Effector memory CD8-positive, alpha-beta T cell (primary cell): ENCODE results near the gene SLC24A4.

ENCODE experiments used
- ATAC-seq: fragments of 150-1000 bp; cut with Tn5 transposase; replicated peaks from 2 replicates; pipeline ENCODE4 v1.10.0; 2021; ENCODE audit warnings: mild to moderate bottlenecking, moderate library complexity
- DNase-seq, 3 experiments: peaks; one replicate each; pipeline ENCODE4 v3.0.0; 2021
- H3K27ac Mint-ChIP-seq, 2 donors: one replicate each; pipeline ENCODE4 v1.8.0; 2022; ENCODE audit warnings: mild to moderate bottlenecking in 2 of 2, mixed read lengths in 2 of 2, moderate library complexity in 2 of 2
- H3K27me3 Mint-ChIP-seq, 2 donors: one replicate each; pipeline ENCODE4 v1.8.0; 2022; ENCODE audit warnings: mixed read lengths in 2 of 2
- H3K36me3 Mint-ChIP-seq: one replicate; pipeline ENCODE4 v1.8.0; 2022; ENCODE audit warnings: mild to moderate bottlenecking, moderate library complexity, mixed read lengths; ENCODE audit not compliant: insufficient read depth
- H3K4me1 Mint-ChIP-seq, 2 donors: one replicate each; pipeline ENCODE4 v1.8.0; 2022; ENCODE audit warnings: low read depth in 2 of 2, mixed read lengths in 2 of 2
- H3K4me3 Mint-ChIP-seq, 2 donors: one replicate each; pipeline ENCODE4 v1.8.0; 2022; ENCODE audit warnings: mild to moderate bottlenecking in 2 of 2, mixed read lengths in 2 of 2, moderate library complexity in 2 of 2
- H3K9me3 Mint-ChIP-seq, 2 donors: one replicate each; pipeline ENCODE4 v1.8.0; 2022; ENCODE audit warnings: mixed read lengths in 2 of 2

The SLC24A4 gene

DNA sequence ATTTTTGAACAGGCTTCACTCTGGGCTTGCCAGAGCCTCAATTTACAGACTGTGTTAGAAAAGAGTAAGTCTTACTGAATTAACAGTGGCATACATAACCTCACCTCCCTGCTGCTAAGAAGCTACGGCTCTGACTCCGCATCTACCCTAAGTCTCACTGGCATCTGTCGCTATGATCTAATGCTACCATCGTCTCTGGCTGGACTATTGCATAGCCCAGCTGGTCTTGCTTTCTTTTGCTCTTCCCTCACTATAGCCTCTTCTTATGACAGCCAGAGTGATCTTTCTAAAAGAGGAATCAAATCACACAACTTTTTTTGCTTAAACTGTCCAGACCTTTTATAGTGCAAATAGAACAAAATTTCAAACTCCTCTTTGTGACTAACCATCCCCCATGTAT, 81.1 kb downstream of the SLC24A4 start:
- DNase-seq (no peak), ATAC-seq (no peak)
- H3K4me1 Mint-ChIP-seq = no peaks in the 10 kb centered on the region
- H3K27me3 Mint-ChIP-seq = peaks cover 0 to 10% of the 10 kb centered on the region in 2 donors
- H3K27ac Mint-ChIP-seq = no peak overlapping the region
- no peaks in the 10 kb centered on the region for H3K9me3 Mint-ChIP-seq
- H3K4me3 Mint-ChIP-seq = no peak overlapping the region
- no peaks in the 10 kb centered on the region for H3K36me3 Mint-ChIP-seq

- Mint-ChIP-seq H3K4me1 (no peaks in the 10 kb centered on the region), H3K9me3 (no peaks in the 10 kb centered on the region), H3K27ac (no peak overlapping the region), H3K27me3 (peaks cover 0 to 6% of the 10 kb centered on the region in 2 donors), H3K4me3 (no peak overlapping the region), H3K36me3 (no peaks in the 10 kb centered on the region)
- ATAC-seq (no peak), DNase-seq (no peak)
These were observed 81.5 kb downstream of the SLC24A4 start for GRCh38 chr14:92404421-92404820.

DNA sequence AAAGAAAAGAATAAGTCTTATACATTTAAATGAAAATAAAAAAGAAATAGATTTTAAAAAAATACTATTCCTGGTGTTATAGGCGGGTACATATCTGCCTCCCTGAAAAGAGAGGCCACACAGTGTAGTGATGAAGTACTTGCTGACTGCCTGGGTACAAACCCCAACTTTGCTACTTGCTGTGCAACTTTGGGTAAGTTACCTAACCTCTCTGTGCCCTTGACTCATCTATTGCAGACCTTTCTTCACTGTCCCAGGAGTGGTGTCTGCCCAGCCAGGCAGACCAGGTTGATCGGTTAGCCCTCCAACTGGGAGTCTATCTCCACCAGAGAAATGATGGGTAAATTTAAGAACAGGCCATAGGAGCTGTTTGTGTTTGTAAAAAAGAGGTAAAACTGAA, 82.0 kb downstream of the SLC24A4 start:
- Mint-ChIP-seq H3K9me3 (no peaks in the 10 kb centered on the region), H3K4me1 (no peaks in the 10 kb centered on the region), H3K27me3 (peaks cover 0 to under 1% of the 10 kb centered on the region in 2 donors), H3K27ac (no peak overlapping the region), H3K4me3 (no peak overlapping the region), H3K36me3 (no peaks in the 10 kb centered on the region)
- no peak for ATAC-seq
- no peak for DNase-seq

DNA sequence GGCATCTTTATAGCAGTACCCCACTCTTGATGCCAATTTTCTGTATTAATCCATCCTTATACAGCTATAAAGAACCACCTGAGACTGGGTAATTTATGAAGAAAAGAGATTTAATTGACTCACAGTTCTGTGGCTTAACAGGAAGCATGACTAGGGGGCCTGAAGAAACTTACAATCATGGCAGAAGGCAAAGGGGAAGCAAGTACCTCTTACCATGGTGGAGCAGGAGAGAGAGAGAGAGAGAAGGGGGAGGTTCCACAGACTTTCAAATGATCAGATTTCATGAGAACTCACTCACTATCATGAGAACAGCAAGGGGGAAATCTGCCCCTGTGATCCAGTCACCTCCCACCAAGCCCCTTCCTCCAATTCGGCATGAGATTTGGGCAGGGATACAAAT, 84.4 kb downstream of the SLC24A4 start:
- ATAC-seq = no peak
- Mint-ChIP-seq H3K9me3 (no peaks in the 10 kb centered on the region), H3K27ac (no peak overlapping the region), H3K36me3 (no peaks in the 10 kb centered on the region), H3K27me3 (peaks cover 0 to 11% of the 10 kb centered on the region in 2 donors), H3K4me1 (no peaks in the 10 kb centered on the region), H3K4me3 (no peak overlapping the region)
- no peak for DNase-seq

- H3K27me3 Mint-ChIP-seq = peaks cover 7 to 26% of the 10 kb centered on the region in 2 donors
These were observed 86.1 kb downstream of the SLC24A4 start for GRCh38 chr14:92409043-92409442.

DNA sequence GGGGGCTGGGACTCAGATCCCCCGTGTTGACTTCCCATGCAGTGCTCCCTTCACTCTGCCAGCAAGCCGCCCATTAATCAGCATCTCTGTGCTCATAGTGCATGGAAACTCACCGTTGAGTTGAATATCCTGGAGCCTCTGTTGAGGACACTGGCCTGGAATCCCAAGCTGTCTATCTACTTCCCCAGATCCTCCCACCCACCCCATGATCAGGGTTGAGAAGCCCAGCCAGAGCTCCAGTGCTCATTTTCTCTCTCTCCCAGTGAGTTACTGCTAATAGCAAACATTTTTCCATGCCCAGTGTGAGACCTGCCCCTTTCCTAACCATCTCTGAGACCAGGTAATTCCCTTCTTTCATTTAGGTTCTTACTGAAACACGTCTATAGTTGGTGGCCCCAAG, 88.2 kb downstream of the SLC24A4 start:
- no peaks in the 10 kb centered on the region for H3K9me3 Mint-ChIP-seq
- no peaks in the 10 kb centered on the region for H3K36me3 Mint-ChIP-seq
- H3K27ac Mint-ChIP-seq = no peak overlapping the region
- H3K4me1 Mint-ChIP-seq = peaks cover 0 to 2% of the 10 kb centered on the region in 2 donors
- DNase-seq = no peak
- ATAC-seq = no peak
- H3K4me3 Mint-ChIP-seq = no peak overlapping the region
- peaks cover 7 to 26% of the 10 kb centered on the region in 2 donors for H3K27me3 Mint-ChIP-seq

More at GRCh38 chr14:92409043-92409442, 86.1 kb downstream of the SLC24A4 start:
- H3K27ac Mint-ChIP-seq = no peak overlapping the region
- H3K9me3 Mint-ChIP-seq = no peaks in the 10 kb centered on the region
- DNase-seq = no peak
- no peaks in the 10 kb centered on the region for H3K36me3 Mint-ChIP-seq
- no peak for ATAC-seq
- no peaks in the 10 kb centered on the region for H3K4me1 Mint-ChIP-seq
- no peak overlapping the region for H3K4me3 Mint-ChIP-seq

DNA sequence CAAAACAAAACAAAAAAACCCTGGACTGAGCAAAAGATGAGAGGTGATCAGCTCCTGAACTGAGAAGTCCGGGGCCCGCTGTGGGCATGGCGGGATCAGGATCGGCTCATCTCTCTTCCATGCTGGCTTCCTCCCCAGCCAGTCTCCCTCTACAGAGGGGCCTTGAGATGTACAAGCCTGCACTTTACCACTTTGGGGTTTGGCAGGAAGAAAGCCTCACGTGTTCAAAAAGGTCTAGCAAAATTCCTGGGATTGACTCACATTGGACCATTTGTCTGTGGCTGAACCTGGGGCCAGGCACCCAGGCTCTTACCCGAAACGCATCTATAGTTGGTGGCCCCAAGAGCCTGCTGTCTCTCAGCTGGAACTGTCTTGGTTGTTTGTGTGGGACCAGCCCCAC, 89.0 kb downstream of the SLC24A4 start:
- H3K36me3 Mint-ChIP-seq = no peaks in the 10 kb centered on the region
- no peak overlapping the region for H3K4me3 Mint-ChIP-seq

GRCh38 chr14:92412912-92413311, 89.9 kb downstream of the SLC24A4 start:
- DNase-seq (no peak), ATAC-seq (no peak)
- Mint-ChIP-seq H3K9me3 (no peaks in the 10 kb centered on the region), H3K4me1 (peaks cover 0 to 2% of the 10 kb centered on the region in 2 donors), H3K4me3 (no peak overlapping the region), H3K27ac (peak overlapping the region in 1 of 2 donors; percentile 24), H3K27me3 (peaks cover 7 to 26% of the 10 kb centered on the region in 2 donors), H3K36me3 (no peaks in the 10 kb centered on the region)

More for the DNA sequence above, 89.0 kb downstream of the SLC24A4 start:
- H3K27me3 Mint-ChIP-seq = peaks cover 7 to 26% of the 10 kb centered on the region in 2 donors
- no peaks in the 10 kb centered on the region for H3K9me3 Mint-ChIP-seq
- DNase-seq (no peak), ATAC-seq (no peak)
- no peak overlapping the region for H3K27ac Mint-ChIP-seq
- peaks cover 0 to 2% of the 10 kb centered on the region in 2 donors for H3K4me1 Mint-ChIP-seq

GRCh38 chr14:92413379-92413778, 90.4 kb downstream of the SLC24A4 start:
- no peaks in the 10 kb centered on the region for H3K9me3 Mint-ChIP-seq
- H3K4me1 Mint-ChIP-seq = peaks cover 0 to 2% of the 10 kb centered on the region in 2 donors
- H3K27ac Mint-ChIP-seq = peak overlapping the region in 1 of 2 donors; percentile 24
- ATAC-seq (no peak), DNase-seq (no peak)
- H3K36me3 Mint-ChIP-seq = no peaks in the 10 kb centered on the region
- H3K27me3 Mint-ChIP-seq = peaks cover 7 to 26% of the 10 kb centered on the region in 2 donors
- H3K4me3 Mint-ChIP-seq = no peak overlapping the region

DNA sequence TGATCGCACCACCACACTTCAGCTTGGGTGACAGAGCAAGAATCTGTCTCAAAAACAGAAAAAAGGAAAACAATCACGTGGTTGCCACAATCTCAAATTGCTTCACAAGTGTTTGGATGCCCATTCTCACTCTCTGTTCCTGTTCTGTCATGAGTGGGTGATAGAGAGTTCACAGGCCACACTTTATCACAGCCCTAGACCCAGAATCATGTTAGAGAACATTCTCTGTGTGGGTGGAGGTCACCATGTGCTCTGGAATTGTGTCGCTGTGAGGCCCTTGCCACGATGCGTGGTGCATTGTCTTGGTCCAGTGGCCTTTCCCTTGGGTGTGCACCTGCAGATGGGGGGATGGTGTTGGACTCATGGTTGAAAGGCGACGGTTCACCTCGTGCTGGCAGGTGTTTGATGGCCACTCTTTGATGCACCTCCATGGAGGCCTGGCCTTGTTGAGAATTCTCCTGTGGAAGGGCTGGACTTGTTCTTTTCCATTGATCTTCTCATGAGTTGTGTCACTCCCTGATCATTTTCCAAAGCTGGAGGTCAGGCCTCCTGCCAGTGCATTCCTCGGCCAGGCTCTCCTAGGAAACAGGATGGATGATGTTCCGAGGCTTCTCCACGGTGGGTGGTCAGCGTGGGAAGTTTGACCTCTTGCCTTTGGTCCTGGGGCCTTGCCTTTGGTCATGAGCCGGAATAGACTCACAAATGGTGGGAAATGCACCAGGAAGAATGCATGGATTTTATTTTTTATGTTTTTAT, 91.9 kb downstream of the SLC24A4 start:
- Mint-ChIP-seq H3K4me3 (no peak overlapping the region), H3K4me1 (peaks cover 0 to 2% of the 10 kb centered on the region in 2 donors), H3K36me3 (no peaks in the 10 kb centered on the region), H3K27me3 (peaks cover 7 to 32% of the 10 kb centered on the region in 2 donors), H3K27ac (no peak overlapping the region), H3K9me3 (no peaks in the 10 kb centered on the region)
- DNase-seq (no peak), ATAC-seq (no peak)

DNA sequence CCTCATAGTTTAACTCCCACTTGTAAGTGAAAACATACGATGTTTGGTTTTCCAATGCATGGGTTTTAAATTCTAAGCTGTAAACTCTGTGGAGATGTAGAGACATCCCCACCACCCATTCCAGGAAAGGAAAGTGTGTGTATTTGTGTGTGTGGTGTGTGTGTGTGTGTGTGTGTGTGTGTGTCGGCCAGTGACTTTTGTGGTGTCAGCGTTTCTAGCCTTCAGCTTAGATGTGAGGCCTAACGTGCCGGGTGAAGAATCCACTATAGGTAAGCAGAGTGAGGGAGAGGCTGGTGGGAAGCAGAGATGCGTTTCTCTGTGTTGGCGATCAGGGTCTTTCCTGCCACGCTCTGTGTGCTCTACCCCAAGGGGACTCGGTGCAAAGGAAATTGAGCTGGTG, 93.0 kb downstream of the SLC24A4 start:
- peaks cover 7 to 32% of the 10 kb centered on the region in 2 donors for H3K27me3 Mint-ChIP-seq
- ATAC-seq (no peak), DNase-seq (no peak)
- H3K36me3 Mint-ChIP-seq = no peaks in the 10 kb centered on the region
- peaks cover 0 to 2% of the 10 kb centered on the region in 2 donors for H3K4me1 Mint-ChIP-seq
- no peaks in the 10 kb centered on the region for H3K9me3 Mint-ChIP-seq
- no peak overlapping the region for H3K4me3 Mint-ChIP-seq
- no peak overlapping the region for H3K27ac Mint-ChIP-seq

DNA sequence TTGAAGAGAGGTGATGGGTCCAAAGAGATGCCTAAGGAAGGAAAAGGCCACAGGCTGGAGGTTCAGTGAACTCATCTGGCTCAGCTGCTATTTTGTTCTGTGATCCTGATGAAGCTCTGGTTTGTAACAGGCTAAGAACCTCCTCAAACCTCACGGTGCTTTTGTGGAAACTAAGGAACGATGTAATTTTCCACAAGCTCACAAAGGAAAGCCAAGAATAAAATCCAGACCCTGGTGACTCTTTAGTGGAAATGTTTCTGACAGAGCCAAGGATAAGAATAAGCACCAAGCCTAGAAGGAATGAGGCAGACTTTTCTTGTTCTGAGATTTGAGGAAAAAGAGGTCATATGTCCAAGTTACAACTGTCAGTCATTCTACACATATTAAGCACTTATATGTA, 93.6 kb downstream of the SLC24A4 start:
- DNase-seq = no peak
- Mint-ChIP-seq H3K4me3 (no peak overlapping the region), H3K27me3 (peaks cover 7 to 28% of the 10 kb centered on the region in 2 donors), H3K27ac (no peak overlapping the region), H3K36me3 (no peaks in the 10 kb centered on the region), H3K9me3 (no peaks in the 10 kb centered on the region), H3K4me1 (peaks cover 0 to 2% of the 10 kb centered on the region in 2 donors)
- no peak for ATAC-seq

GRCh38 chr14:92417759-92418158, 94.8 kb downstream of the SLC24A4 start:
- no peak for ATAC-seq
- Mint-ChIP-seq H3K36me3 (no peaks in the 10 kb centered on the region), H3K27ac (no peak overlapping the region), H3K9me3 (no peaks in the 10 kb centered on the region), H3K27me3 (peaks cover 7 to 18% of the 10 kb centered on the region in 2 donors), H3K4me1 (peaks cover 0 to 2% of the 10 kb centered on the region in 2 donors), H3K4me3 (no peak overlapping the region)
- no peak for DNase-seq

DNA sequence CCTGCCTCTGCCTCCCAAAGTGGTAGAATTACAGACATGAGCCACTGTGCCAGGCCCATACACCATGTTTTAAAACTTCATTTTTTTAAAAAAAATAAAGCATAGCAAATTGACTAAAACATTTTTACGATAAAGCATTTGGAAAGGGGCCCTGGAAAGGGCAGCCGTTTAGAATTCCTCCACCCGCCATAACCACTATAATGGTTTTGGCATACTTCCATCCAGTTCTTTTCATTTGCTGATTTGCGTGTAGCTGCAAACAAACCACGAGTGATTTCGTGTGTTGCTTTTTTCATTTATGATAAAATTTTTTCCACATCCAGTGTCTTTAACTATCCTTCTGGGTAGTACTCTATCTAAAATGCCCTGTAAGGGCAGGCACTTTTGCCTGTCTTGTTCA, 98.8 kb downstream of the SLC24A4 start:
- Mint-ChIP-seq H3K36me3 (no peaks in the 10 kb centered on the region), H3K4me3 (no peak overlapping the region), H3K27me3 (peaks cover 0 to 7% of the 10 kb centered on the region in 2 donors), H3K4me1 (peaks cover 4 to 10% of the 10 kb centered on the region in 2 donors), H3K27ac (no peak overlapping the region), H3K9me3 (no peaks in the 10 kb centered on the region)
- no peak for ATAC-seq
- DNase-seq = no peak
